Transverse colon (tissue), 4 donors: ENCODE results near the gene PRXL2C. TPM values are rescaled to one million over a fixed set of nuclear protein-coding genes. Genes with fewer than 3 reads are reported as not detected.

Experiments
- DNase-seq: peaks from one replicate; pipeline ENCODE4 v3.0.0-alpha.2; 2019
- H3K27ac ChIP-seq, 4 donors: fragments of 200-600 bp; sonication (generic); 2 replicates each; pipeline ENCODE4 v1.5.1; 2016 to 2018; ENCODE audit warnings: inconsistent platforms in 4 of 4
- H3K27me3 ChIP-seq: fragments of 200-600 bp; sonication (generic); 2 replicates; pipeline ENCODE4 v1.5.1; 2017; ENCODE audit warnings: inconsistent platforms
- H3K36me3 ChIP-seq, 4 donors: fragments of 200-600 bp; sonication (generic); 2 replicates each; pipeline ENCODE4 v1.5.1; 2017 to 2019; ENCODE audit warnings: inconsistent platforms in 4 of 4
- H3K4me1 ChIP-seq, 4 donors: fragments of 200-600 bp; sonication (generic); 2 replicates each; pipeline ENCODE4 v1.5.1; 2017 to 2020; ENCODE audit warnings: inconsistent platforms in 4 of 4
- H3K4me3 ChIP-seq, 4 donors: fragments of 200-600 bp; sonication (generic); 1 replicate in 1 of 4; 2 replicates in 3 of 4; pipeline versions ENCODE4 v1.5.1 to v1.6.1; 2017 to 2019; ENCODE audit warnings: inconsistent platforms in 4 of 4
- H3K9me3 ChIP-seq, 2 donors: fragments of 200-600 bp; sonication (generic); 2 replicates each; pipeline ENCODE4 v1.5.1; 2017 to 2019; ENCODE audit warnings: inconsistent platforms in 2 of 2
- CTCF ChIP-seq, 5 experiments: fragments of 200-600 bp in 3 of 5; fragments of 450-650 bp in 2 of 5; sonication (generic) in 3 of 5; IDR thresholded peaks; 1 replicate in 2 of 5; 2 replicates in 3 of 5; pipeline ENCODE4 v1.5.1; 2016 to 2017; ENCODE audit warnings: antibody characterized with exemption in 5 of 5, inconsistent platforms in 3 of 5, mild to moderate bottlenecking in 2 of 5, moderate library complexity in 1 of 5
- EP300 ChIP-seq: sonication (generic); formaldehyde crosslinking; IDR thresholded peaks from one replicate; pipeline ENCODE4 v1.6.1; 2017; ENCODE audit warnings: antibody characterized with exemption, low read depth
- POLR2A ChIP-seq: fragments of 450-650 bp; IDR thresholded peaks from one replicate; pipeline ENCODE4 v1.6.1; 2016; ENCODE audit warnings: antibody characterized with exemption, mild to moderate bottlenecking, moderate library complexity
- POLR2AphosphoS5 ChIP-seq, 3 donors: sonication (generic); formaldehyde crosslinking; IDR thresholded peaks; one replicate each; pipeline ENCODE4 v1.6.1; 2016; ENCODE audit warnings: antibody characterized with exemption in 3 of 3
- WGBS, 2 donors: methylation state at CpG; one replicate each; pipeline ENCODE4 v1.1.5; 2018; ENCODE audit warnings: low coverage in 1 of 2; 5-methylcytosine and 5-hydroxymethylcytosine counted together
- in situ Hi-C, 4 donors: fragments of 200-750 bp; cut with MboI; loops; one replicate each; pipeline versions ENCODE4 v1.15.0 to v1.15.1; 2017; ENCODE audit warnings: low sequenced_read_pairs in 3 of 4, low pct_ligation_motif_present in 1 of 4, low pct_unique_long_range_greater_than_20kb in 1 of 4
- intact Hi-C: fragments of 100-400 bp; cut with DNase I; formaldehyde crosslinking; loops from one replicate; pipeline ENCODE4 v1.15.1; 2023; ENCODE audit warnings: low total_unique reads
- total RNA-seq, 4 donors: library from RNA; depleted of rRNA; stranded (reverse); fragments of >200 nt; gene quantifications; one replicate each; pipeline ENCODE4 v1.1.0, GENCODE V29; 2016

PRXL2C gene
- total RNA-seq, 4 donors from 2014 or later: 2.6 to 7.0 (median 3.6) TPM

DNA sequence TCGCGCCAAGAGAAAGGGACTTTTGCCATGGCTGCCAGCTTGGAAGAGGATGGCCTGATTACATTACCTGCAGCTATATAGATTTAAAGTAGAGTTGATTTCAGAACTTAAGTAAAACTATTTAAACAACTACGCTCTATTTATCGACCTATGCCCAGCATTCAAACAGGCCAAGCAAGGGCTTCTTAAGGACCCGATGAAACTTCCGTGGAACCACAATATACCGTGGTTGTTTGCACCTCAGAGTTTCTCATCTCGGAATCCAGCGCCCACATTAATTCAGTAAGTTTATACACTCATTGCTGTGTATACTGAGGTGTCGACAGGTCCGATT, 35.0 kb downstream of the PRXL2C start:
- no peaks in the 10 kb centered on the region for H3K9me3 ChIP-seq
- H3K27me3 ChIP-seq: peaks cover 13% of the 10 kb centered on the region
- no peaks in the 10 kb centered on the region for H3K36me3 ChIP-seq
- no peak for DNase-seq
- in situ Hi-C loops (loop anchor here in 1 of 4 donors (10.0 kb wide), 1 partner anchor 175 kb away; no protein-coding TSS in a partner anchor), intact Hi-C loops (no loop called here)
- WGBS, 2 donors: 57 to 60% methylated on average over 11 of the region's 11 CpGs
- H3K4me3 ChIP-seq: peak overlapping the region in 3 of 4 donors; percentile 60 to 78 (median 66)
- TF ChIP-seq POLR2AphosphoS5 (IDR thresholded peaks at IDR 0.05) (no peak), POLR2A (no peak), CTCF (IDR thresholded peaks at IDR 0.05) (no peak), EP300 (no peak)
- H3K4me1 ChIP-seq: peaks cover 0 to 14% (median 9%) of the 10 kb centered on the region in 4 donors
- peak overlapping the region; percentile 70 to 80 (median 76) for H3K27ac ChIP-seq

DNA sequence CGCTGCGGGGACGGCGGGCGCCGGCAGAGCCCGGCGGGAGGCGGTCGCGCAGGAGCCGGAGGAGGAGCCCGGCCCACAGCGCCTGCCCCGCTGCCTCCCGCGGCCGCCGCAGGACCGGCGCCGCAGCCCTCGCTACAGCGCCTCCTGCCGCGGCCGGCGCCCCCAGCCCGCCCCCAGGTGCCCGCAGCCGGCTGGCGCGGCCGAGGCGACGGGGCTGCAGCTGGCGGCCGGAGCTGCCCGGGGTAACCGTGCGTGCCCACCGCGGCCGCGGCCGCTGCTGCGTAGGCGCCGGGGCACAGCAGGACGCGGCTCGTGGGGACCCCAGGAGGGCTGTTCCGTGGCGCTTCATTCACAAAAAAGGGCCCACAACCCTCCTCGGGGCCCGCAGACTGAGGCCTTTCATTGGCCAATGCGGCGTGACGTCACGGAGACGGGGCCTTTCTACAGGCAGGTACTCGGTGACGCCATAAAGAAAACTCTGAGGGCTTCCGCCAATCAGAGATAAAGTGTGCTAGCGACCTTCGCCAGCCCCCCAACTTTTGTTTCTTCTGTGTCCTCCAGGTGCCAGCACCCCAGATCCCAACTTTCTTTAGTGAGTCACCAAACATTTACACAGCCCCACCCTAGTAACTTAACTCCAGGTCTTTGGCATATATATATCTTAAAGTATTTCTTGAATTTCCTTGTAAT, 35.5 kb downstream of the PRXL2C start, which contains the start of gene CDC14B:
Gene CDC14B, minus strand, starts transcription at position 353 of the 690 bp plus-strand sequence. CDS start 465 bp downstream, outside the sequence.
- peaks cover 0 to 14% (median 9%) of the 10 kb centered on the region in 4 donors for H3K4me1 ChIP-seq
- peak within 1 kb of the TSS; percentile 71 to 90 (median 84) for H3K4me3 ChIP-seq
- peak; percentile 94 for DNase-seq
- intact Hi-C loops (loop anchor here (10.0 kb wide), 1 partner anchor 165 kb away; the partner anchor contains the start of gene HABP4), in situ Hi-C loops (loop anchor here in 1 of 4 donors (10.0 kb wide), 1 partner anchor 175 kb away; no protein-coding TSS in a partner anchor)
- peak within 1 kb of the TSS; percentile 74 to 81 (median 80) for H3K27ac ChIP-seq
- H3K27me3 ChIP-seq: peaks cover 13% of the 10 kb centered on the region
- no peaks in the 10 kb centered on the region for H3K36me3 ChIP-seq
- no peak for TF ChIP-seq POLR2A
- no peak for TF ChIP-seq POLR2AphosphoS5 (IDR thresholded peaks at IDR 0.05)
- no peak for TF ChIP-seq CTCF (IDR thresholded peaks at IDR 0.05)
- no peak for TF ChIP-seq EP300
- 0 to 3% methylated on average over 1 to 38 of the region's 66 CpGs for WGBS, 2 donors
- no peaks in the 10 kb centered on the region for H3K9me3 ChIP-seq

- Histone ChIP-seq H3K27ac (peak overlapping the region; percentile 71 to 81 (median 77)), H3K9me3 (no peaks in the 10 kb centered on the region), H3K36me3 (no peaks in the 10 kb centered on the region), H3K4me1 (peaks cover 0 to 14% (median 9%) of the 10 kb centered on the region in 4 donors), H3K27me3 (peaks cover 13% of the 10 kb centered on the region), H3K4me3 (peak overlapping the region; percentile 71 to 90 (median 84))
- in situ Hi-C loops (no loop called here), intact Hi-C loops (loop anchor here (10.0 kb wide), 1 partner anchor 164 kb away; the partner anchor contains the start of gene HABP4)
- WGBS, 2 donors: 4% methylated on average over 19 of the region's 54 CpGs; no CpG with 5 or more reads in 1 of the 2 donors
- DNase-seq: no peak
- TF ChIP-seq POLR2AphosphoS5 (IDR thresholded peaks at IDR 0.05): no peak
- TF ChIP-seq POLR2A: no peak
- TF ChIP-seq EP300: no peak
- TF ChIP-seq CTCF (IDR thresholded peaks at IDR 0.05): no peak
These were observed 36.0 kb downstream of the PRXL2C start for GRCh38 chr9:96619124-96619465.

DNA sequence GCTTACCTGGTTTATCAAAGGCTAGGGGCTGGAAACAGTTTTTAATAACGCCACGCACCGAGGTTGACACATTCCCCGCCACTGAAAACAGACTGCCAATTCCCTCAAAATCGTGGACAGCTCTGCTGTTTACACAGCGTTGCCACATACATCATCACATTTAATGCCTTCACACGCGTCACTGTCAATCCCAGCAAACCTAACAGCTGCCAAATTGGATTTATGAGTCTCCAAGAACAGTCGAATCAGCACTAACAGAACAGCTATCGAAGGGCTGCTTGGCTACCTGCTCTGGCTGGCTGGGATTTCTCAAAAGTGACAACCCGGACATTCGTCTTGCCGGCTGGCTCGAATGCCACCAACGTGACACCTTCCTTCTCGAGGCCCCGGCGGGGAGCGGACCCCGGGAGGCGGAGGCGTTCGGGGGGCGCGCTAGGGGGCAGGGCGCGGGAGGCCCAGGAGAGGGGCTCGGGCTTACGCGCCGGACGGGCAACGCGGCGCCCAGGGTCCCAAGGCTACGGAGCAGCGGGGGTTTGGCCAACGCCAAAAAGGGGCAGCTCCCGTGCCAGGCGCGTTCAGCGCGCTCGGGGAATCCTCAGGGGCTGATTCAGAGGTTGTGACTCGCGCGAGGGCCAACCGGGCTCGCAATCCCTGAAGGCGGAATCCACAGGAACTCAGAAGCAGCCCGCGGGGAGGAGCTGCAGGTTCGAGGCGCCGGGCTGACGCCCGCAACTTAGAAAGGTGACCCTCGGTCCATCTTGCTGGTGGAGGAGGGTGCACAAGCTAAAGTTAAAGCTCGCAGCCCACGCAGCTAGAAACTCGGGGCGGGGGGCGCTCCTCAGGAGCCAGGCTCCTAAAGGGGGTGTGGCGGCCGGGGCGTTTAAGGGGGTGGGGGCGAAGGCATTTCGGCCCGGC, 36.7 kb downstream of the PRXL2C start:
- no peaks in the 10 kb centered on the region for H3K9me3 ChIP-seq
- peak overlapping the region; percentile 71 to 90 (median 84) for H3K4me3 ChIP-seq
- peak overlapping the region; percentile 71 to 81 (median 77) for H3K27ac ChIP-seq
- 14 to 50% methylated on average over 2 to 52 of the region's 69 CpGs for WGBS, 2 donors
- DNase-seq: peak; percentile 46
- peaks cover 13% of the 10 kb centered on the region for H3K27me3 ChIP-seq
- TF ChIP-seq POLR2AphosphoS5 (IDR thresholded peaks at IDR 0.05) (no peak), EP300 (no peak), CTCF (IDR thresholded peaks at IDR 0.05) (no peak), POLR2A (no peak)
- intact Hi-C loops (loop anchor here (10.0 kb wide), 1 partner anchor 164 kb away; the partner anchor contains the start of gene HABP4), in situ Hi-C loops (no loop called here)
- H3K36me3 ChIP-seq: no peaks in the 10 kb centered on the region
- H3K4me1 ChIP-seq: peaks cover 0 to 14% (median 9%) of the 10 kb centered on the region in 4 donors
